ENCODE results near the gene GPC5.

GPC5 gene

DNA sequence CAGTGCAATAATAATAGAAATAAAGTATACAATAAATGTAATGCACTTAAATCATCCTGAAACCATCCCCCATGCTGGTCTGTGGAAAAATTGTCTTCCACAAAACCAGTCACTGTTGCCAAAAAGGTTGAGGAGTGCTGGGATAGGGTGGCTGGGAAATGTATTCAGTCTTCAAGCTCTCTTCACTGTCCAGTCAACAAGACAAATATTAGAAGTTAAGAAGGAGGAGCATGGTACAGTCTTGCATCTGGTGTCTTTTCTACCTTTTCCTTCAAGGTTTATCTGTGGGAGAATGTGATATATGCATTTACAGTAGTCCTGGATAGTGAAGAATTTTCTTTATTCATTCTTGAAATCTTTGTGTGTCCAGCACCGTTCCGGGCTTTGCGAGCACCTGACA is 203.4 kb downstream of the GPC5 start:
- FAIRE-seq, result no peak

DNA sequence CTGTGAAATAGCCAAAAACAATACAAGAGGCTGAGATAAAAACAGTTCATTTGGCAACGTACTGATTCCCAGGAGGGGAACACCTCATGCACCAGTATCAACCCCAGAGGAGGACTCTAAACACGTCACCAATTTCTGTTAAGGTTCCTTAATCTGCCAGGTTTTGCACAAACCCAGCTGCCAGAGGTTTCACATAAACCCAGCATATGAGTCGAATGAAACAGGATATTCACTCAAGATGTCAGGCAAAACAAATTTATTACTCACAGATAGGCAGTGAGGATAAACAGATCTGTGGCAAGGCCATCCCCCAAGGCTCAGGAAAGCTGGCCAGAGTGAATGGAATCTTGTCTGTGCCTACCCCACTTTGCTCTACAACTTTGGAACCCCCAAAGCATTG is 210.9 kb downstream of the GPC5 start:
- FAIRE-seq, result no peak

DNA sequence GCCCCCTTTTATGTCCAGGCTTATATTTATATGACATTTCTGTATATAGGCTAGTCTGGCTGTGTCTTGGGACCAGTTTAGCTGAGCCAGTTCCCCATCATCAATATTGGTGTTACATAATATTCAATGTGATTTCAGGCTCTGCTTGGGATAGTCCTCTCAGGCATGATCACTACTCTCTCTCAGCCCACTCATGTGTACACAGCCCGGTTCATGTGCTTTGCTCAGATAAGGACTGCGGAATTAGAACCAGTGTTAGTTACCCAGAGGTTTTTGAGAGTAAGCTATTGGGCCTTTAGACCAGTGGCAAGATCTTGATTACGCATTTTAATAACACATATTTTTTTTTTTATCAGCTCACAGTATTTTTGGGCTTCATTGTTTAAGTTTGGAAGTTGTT is 219.9 kb downstream of the GPC5 start:
- no peak for FAIRE-seq

DNA sequence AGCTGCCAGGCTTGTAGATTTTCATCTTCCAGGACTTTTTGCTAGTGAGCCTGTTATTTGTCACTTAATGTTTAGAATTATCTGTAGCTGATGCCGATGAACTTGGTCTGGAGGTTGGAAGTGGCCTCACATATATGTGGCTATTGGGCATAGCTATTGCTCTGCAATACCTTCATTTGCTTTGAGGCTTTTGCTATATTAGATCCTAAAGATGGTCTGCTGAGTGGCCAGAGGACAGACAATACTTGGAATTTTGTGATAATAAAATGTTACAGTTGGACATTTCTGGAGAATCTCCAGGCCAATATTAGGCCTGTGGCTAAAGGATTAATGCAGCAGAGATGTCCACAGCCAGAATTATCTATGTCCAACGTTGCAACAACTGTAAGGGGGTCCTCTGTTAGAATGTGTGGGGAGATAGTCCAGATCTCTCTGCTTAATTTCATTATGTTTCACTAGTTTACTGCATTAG is 222.3 kb downstream of the GPC5 start:
- FAIRE-seq, result no peak

DNA sequence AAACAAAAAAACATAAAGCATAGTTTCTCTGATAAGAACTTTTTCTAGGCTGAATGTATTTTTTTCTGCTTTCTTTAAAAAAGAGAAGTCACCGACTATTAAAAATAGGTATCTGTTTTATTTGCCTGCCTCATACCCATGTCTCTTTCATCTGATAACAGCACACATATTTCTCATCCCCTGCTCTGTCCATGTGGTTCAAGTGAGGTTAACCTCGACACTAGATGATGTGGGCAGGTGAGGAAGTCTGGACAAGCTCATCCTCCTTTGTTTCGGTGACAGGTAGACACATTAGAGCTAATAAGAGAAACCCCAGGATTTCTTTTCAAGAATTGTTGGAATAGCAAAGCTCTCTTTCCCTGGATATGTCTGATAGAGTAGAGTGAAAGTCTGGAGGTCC is 222.7 kb downstream of the GPC5 start:
- FAIRE-seq, result no peak

DNA sequence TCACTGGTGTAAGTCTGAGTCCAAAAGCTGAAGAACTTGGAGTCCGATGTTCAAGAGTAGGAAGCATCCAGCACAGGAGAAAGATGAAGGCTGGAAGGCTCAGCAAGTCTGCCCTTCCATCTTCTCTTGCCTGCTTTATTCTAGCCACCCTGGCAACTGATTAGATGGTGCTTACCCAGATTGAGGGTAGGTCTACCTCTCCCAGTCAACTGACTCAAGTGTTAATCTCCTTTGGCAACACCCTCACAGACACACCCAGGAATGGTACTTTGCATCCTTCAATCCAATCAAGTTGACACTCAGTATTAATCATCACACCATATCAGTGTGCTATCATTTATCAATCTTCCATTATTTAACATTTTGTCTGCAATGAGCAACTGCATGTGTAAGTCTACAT is 223.5 kb downstream of the GPC5 start:
- FAIRE-seq, result no peak

DNA sequence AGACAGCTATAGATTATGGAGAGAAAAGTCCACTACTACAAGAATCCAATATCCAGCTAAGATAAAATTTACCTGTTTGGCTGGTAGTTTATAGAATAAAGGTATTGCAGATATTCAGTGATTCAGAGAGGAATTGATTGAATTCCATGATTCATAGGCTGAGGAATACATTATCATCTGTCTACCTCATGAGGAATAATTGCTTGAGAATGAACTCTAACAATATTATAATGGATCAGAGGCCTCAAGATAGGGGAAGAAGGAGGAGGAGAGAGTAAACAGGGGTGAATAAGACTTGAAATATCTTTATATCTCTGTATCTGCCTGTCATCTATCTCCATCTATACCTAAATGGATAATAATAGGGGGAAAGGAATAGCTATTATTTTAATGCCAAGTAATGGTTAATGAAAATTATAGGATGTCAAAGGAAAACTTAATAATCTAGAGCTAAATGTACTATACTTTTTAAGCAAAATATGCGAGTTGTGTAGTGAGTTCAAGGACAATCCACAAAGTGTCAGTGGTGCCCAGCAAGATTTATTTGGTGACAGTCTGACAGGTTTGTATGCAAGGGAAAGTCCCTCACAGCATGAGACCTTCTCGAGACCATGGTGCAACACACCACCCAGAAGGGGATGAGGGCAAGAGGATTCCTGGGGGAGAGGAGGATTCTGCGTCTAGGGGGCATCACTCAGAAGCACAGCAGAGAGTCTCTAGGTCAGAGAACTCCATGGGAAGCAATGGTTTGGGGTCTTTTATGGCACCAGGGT is 224.5 kb downstream of the GPC5 start:
- no peak for FAIRE-seq

DNA sequence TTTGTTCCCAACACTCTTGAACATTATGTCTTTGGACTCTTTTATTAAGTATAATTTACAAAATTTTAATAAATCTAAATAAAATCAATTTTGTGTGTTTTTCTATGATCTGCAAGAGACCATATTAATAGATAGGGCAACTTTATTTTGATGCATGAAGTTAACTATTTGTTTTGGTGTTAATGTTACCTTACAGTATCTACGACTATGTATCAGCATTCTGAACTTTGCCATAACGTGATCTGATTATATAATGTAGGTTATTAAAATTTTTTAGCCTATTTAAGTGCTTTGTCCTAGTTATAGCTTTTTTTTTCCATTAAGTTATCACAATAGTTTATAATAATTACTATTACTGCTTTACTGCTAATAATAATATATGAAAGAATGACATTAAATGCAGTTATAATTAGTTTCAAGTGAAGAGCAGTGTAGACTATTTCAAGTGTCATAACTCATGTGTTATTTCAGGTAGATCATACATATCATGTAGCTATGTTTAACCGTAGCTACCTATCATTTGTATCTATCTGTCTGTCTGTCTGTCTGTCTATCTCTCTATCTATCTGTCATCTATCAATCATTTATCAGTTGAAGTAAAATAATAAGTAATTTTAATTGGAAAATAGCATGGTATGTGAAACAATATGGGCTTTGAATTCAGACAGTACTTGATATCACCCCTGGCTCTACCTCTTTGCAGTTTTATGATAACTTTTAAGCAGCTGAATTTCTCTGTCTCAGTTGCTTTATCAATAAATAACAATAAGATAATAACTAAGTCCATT is 229.7 kb downstream of the GPC5 start:
- FAIRE-seq, result no peak

DNA sequence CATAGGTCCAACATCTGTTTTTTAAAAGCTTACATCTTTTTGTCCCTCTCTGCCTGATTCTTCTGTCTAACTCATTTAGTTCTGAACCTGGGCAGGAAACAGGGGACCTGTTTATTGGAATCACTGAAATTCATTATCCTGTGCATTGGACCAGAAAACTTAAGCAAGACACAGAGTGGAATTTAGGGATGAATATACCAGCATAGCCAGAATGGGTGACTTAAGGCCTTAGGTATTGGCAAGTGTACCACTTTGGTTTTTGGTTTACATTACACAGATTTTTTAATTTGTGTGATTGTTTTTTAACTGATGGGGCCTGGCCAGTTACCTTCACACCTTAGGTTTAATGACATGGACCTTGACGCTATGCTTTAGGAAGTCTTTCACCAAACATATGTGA is 232.5 kb downstream of the GPC5 start:
- FAIRE-seq, result no peak

DNA sequence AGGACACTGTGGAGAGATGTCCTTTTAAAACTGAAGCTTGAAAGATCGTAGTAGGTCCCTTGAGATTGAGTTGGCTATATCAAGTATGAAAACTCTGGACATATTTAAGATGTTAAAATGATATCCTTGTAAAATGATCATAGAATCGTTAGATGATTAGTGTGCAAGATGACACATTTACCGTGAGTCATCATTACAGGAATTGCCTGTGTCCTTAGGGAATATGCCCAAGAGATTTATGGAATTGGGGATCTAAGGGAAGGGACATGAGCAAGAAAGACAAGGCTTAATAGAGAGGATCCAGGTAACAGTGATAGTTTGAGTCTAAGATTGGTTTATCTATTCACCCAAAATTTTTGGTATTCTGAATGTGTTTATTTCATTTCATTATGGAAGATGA is 233.7 kb downstream of the GPC5 start:
- no peak for FAIRE-seq

DNA sequence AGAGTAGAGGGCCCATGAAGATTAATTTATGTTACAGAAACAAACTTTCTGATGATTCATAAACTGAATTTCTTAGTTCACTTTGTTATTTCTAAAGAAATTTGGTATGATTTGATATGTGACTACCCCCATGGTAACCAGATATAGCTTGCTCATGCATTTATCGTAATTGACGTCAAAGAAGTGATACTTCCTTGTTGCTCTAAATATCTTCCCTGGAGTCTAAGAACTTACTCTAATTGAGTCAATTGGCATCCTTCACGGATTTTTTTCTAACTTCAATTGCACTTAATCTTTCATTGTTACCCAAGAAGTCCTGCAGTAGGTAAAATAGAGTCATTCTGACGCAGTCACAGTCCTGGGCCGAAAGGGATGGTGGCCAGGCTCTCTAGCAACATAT is 240.9 kb downstream of the GPC5 start:
- FAIRE-seq, result no peak

DNA sequence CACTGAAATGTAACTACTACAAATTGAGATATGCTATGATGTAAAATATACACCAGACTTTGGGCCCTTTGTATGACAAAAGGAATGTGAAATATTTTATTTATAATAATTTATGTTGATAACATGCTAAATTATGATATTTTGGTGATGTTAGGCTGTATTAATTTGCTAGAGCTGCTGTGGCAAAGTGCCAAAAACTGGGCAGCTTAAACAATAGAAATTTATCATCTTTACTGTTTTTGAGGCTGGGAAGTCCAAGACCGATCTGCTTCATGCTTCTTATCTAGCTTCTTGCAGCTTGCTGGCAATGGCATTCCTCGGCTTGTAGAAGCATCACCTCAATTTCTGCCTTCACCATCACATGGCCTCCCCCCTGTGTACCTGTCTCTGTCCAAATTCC is 245.0 kb downstream of the GPC5 start:
- no peak for FAIRE-seq

DNA sequence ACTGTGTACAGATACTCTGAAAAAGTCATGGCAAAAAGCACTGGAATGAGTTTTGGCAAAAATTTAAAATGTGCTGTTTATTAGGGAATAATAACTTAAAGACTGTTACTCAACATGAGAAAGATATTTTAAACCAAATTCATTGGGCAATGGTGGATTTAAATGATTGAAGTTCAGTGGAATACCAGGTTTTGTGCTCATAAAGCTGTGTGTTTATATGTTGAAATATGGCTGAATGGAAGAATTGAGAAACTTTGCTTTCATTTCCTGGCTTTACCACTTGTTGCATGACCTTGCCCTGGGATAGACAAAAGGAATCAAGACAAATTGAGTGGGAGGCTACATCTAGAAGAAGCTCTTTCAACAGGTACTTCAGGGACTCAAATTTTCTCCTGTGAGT is 246.4 kb downstream of the GPC5 start:
- FAIRE-seq, result no peak

DNA sequence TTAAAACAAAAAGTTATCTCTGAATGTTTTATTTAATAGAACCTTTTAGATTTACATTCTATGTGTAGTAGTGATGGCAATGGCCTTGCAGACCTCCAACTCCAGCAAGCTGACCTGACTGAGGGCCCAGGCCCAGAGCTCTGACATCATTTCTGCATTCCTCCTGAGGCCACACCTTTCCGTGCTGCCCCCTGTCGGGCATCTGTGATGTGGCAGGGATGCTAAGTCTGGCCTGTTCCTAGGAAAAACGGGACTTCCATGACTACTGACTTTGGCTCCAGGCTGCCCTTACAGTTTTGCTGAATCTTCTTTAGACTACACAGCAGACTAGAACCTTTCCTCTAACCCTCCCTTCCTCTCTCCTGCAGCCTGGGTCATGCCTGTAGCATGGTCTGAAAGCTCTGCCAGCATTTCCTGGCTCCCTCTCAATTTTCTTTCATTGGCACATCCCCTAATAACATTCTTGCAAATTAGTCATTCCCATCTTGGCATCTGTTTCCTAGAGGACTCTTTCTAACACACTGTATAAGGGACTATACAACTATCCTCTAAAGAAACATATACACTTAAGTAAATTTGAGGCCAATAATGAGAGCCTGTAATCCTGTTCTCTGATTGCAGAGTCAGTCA is 249.1 kb downstream of the GPC5 start:
- FAIRE-seq, result no peak

DNA sequence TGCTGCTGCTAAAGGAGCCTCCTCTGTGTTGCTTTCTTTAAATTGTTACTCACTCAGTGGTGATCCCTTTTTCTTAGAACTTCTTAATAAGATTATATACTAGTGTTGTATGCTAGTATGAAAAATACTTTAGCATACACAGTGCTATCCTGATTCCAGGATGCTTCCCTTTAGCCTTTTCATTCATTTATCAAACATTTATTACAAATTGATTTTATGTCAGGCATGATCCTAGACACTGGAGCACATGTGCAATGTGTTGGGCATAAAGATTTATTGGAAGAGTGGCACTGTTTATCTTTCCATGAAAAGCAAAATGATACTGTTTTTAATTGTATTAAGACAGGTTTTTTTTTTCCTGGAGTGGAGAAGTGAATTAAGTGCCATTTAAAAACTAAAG is 249.6 kb downstream of the GPC5 start:
- no peak for FAIRE-seq

DNA sequence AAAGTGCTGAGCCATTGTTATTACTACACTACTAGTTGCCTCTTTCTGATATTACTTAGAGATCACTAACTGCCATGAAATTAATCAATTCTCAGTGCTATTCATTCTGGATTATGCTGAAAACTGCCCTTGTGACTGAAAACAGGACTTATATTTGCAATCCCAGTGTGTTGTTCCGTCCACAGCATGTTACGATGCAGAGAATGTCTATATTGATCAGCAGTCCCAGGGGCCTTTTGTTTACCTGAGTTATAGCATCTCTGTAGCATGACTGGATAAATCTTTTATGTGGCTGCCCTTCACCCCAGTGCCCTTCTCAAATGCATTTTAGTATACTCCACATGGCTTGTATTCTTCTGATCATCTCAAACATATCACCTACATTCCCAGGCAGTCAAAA is 251.0 kb downstream of the GPC5 start:
- no peak for FAIRE-seq

DNA sequence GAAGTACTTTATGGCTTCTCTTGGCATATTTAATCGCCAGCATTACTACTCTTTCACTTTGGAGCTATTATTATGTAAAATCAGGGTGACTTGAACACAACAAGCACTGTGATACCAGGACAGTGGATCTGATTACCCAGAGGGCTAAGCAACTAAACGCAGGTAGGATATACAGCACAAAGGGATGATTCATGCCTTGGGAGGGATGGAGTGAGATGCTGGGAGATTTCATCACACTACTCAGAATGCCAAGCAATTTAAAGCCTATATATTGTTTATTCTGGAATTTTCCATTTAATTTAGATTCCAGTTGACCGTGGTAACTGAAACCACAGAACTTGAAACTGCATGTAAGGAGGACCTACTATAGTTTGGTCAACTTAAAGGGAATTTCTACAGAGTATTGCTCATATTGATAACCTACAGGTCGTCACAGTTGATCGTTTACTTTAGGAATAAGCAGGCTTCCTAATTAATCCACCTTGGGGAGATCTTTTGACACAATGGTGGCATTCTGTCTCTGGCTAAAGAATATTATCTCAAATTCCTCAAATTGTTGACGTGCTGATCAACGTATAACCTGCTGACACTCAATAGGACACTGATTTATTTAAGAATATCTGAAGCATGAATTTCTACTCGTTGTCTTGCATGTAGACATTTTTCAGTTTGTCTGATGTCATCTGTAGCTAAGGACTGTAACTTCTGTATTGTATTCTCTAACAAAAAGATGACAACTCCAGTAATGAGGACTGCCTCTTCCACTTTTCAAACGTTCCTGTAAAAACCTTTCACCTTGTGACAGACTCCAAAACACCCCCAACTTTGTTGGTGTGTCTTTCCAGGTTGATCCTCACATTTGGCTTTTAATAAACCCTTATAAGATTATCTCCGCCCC is 254.2 kb downstream of the GPC5 start:
- no peak for FAIRE-seq

DNA sequence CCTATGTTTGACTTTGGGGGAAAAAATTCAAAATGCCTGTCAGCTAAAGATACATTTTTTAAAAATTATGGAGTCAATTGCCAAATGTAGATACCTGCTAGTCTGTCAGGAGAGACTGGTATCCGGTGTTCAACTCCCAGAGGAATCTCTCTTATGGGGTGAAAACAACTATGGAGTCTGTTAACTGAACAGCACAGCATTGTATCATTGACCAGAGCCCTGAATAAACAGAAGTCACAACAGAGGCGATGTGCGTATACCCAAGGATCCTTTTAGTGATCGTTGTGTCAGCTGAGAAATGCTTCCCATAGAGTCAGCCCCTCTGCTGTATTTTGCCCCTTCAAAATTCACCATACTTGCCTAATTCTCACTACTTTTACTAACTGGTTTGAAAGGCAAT is 257.3 kb downstream of the GPC5 start:
- no peak for FAIRE-seq

DNA sequence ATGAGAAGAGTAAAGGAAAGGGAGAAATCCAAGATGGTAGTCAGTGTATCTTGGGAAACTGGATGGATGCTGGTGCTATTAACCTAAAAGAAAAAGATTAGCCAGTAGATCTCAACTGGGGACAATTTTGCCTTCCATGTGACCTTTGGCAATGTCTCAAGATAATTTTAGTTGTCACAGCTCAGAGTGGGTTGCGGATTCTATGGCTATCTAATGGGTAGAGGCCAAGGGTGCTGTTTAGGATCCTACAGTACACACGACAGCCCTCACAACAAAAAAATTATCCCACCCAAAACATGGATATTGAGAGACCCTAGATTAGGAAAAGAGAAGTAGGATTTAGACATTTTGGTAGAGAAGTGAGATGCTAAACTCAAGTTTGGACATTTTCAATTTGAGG is 258.9 kb downstream of the GPC5 start:
- FAIRE-seq, result no peak

DNA sequence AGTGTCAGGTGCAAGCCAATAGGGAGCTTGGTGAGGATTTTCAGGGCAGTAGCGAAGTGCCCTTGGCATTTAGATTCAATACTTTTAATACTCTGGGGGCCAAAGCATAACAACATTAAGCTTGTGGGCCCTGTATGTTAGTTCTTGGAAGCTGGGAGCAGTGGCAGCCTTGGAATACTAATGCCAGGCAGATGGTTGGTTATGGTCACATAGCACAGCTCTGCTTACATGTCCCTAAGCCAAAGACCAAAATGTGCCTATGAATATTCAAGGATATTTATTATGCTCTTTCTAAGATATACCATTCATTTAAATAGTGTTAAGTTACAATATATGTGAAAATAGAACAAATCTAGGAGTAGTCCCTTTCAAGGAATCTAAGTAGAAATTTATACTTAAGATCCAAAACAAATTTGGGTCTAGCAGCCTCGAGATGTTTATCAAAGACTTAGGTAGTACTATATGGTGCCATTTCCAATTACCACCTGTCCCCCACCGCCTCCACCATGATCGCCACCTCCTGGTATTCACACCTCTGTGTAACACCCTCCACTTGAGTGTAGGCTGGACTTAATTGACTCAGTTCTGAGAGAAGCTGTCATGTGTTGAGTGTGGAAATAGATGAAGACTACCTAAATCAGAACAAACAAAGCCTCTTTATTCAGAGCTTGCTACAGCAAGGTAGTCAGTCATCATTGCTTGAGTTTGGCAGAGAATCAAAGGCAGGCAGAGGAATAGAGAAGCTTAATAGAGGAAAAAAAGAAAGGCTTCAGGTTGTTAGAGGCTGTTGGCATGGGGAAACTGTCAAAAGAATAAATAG is 261.0 kb downstream of the GPC5 start:
- no peak for FAIRE-seq

DNA sequence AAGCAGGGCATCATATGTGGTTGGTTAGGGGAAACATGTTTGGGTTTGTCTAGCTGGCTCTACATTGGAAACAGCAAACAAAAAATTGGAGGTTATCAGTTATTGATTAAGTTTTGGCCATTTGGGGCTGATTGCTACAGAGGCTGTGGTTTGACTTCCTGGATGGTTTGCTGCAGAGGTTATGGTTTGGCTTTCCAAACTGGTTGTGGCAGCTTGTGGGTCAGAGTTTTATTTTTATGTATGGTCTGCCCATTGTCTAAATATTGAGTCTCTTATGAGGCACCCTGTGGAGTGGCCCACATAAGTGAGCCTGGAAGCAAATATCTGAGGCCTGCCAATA is 261.6 kb downstream of the GPC5 start:
- FAIRE-seq, result no peak

Measured in islet of Langerhans (tissue), 1 donor.